ENCODE results near the gene TMEM191C.
"Not testable (repeated sequence)": the region's sequence is repeated elsewhere in the genome, so short reads cannot be mapped to it uniquely, and the experiment has no call there.

Gene TMEM191C

GRCh38 chr22:21446128-21446826 lies 20.9 kb upstream of the TMEM191C start:
- DNase-seq, result no peak

GRCh38 chr22:21446827-21447690 lies 20.1 kb upstream of the TMEM191C start:
- DNase-seq, result no peak

GRCh38 chr22:21447694-21448402 lies 19.3 kb upstream of the TMEM191C start:
- no peak for DNase-seq

GRCh38 chr22:21448627-21449416 lies 18.4 kb upstream of the TMEM191C start:
- DNase-seq, result no peak

- no peak for DNase-seq
These were observed 17.5 kb upstream of the TMEM191C start for GRCh38 chr22:21449531-21450319.

- DNase-seq, result no peak
These were observed 16.8 kb upstream of the TMEM191C start for GRCh38 chr22:21450320-21450831.

- no peak for DNase-seq
These were observed 16.3 kb upstream of the TMEM191C start for GRCh38 chr22:21450858-21451353.

GRCh38 chr22:21451545-21452520 lies 15.4 kb upstream of the TMEM191C start:
- DNase-seq, result no peak

- not testable (repeated sequence) for DNase-seq
These were observed 14.5 kb upstream of the TMEM191C start for GRCh38 chr22:21452666-21453065.

- not testable (repeated sequence) for DNase-seq
These were observed 12.2 kb upstream of the TMEM191C start for GRCh38 chr22:21454998-21455333.

GRCh38 chr22:21455334-21456089 lies 11.7 kb upstream of the TMEM191C start:
- no peak for DNase-seq

GRCh38 chr22:21457023-21457787 lies 10.0 kb upstream of the TMEM191C start:
- no peak for DNase-seq

- DNase-seq, result not testable (repeated sequence)
These were observed 4.5 kb upstream of the TMEM191C start for GRCh38 chr22:21462672-21463071.

- peak; percentile 88 for DNase-seq
These were observed 1.3 kb downstream of the TMEM191C start for GRCh38 chr22:21468194-21469096.

GRCh38 chr22:21469097-21469994 lies 2.2 kb downstream of the TMEM191C start:
- DNase-seq, result not testable (repeated sequence)

- DNase-seq, result not testable (repeated sequence)
These were observed 5.8 kb downstream of the TMEM191C start for GRCh38 chr22:21472984-21473383.

All from CD4-positive, alpha-beta T cell treated with Interleukin-6 for 4 hours (primary cell).